H4 (cell line): ENCODE measurements around the gene SGCD. TPM values are rescaled to one million over a fixed set of nuclear protein-coding genes. Genes with fewer than 3 reads are reported as not detected.

Experiments used
- DNase-seq: peaks from one replicate; pipeline ENCODE4 v3.0.0-alpha.2; 2015; ENCODE audit warnings: low spot score
- total RNA-seq: library from RNA; depleted of rRNA; stranded (reverse); fragments of >200 nt; shearing (Covaris generic); gene quantifications from 2 replicates; pipeline ENCODE4 v1.2.3, GENCODE V29; 2014

Gene SGCD
- total RNA-seq, 1 experiment from 2014 or later, result 0.12 TPM

DNA sequence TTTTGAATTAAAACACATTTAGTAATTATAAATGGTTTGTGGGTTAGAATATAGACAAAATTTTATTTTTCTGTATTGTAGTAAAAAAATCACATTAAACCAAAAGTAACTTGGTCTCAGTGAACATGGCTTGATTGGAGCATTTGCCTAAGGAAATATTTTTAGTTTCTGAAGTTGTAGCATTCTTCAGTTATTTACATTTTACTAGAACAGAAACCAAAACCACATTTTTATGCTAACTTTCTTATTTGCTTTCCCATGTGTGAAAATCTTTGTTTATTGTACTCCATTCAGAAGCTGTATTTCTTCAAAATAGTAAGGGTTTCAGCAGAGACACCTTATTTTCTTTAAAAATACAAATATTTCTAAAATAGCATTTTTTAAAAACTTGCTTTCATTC, 129.9 kb downstream of the SGCD start:
- DNase-seq, result no peak

DNA sequence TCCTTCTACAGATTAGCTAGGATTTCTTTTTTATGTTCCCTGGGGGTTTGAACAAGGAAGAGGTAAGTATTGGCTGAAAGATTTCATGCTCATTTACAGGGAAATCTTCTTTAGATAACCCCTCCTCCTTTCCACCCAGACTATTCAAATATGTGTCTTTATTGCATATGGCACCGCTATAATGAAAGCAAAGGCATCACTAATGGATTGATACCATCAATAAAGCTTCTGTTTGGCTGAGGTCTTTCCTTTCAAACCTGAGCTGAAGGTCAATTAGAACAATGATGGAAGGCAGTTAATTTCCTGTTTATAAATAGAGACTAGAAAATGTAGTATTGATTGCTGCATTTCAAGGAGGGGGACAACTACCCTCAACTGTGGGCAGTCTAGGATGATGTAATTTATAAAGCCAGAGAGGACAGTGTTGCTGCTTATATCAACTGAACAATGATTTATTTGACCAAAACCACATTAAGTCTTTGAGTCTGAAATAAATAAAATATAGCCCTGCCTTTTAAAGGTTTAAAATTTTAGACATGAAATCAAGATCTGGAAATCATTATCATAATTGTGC, 132.9 kb downstream of the SGCD start:
- DNase-seq, result no peak

DNA sequence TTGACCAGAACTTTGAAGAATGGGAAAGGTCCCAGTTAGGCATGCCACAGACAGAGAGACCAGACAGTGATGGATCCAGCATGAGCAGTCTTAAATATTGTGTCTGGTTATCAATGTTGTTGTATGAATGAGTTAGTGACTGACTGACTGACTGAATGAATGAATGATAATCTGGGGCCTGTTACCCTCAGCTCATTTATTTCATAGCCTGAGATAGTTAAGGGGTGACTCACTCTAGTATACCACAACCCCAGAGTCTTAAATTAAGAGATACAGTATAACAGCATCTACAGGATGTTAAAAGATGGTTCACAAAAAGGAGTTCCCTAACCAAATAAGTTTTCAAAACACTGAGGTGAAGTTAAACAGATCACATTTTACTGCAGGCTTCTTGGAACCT, 133.5 kb downstream of the SGCD start:
- DNase-seq, result no peak

DNA sequence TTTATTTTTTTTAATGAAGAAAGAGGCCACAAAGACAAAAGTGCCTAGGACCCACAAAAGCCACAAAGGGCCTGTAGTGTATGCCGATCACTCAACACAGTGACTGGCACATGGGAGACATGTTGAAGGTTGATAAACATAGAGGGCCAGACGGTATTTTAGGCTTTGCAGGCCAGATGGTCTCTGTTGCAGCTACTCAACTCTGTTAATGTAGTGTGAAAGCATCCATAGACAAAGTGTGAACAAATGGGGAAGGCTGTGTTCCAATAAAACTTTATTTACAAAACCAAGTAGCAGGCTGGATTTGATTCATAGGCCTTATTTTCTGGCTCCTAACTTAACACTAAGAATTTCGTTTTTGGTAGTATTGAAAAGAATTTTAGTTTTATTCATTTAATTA, 139.9 kb downstream of the SGCD start:
- no peak for DNase-seq

DNA sequence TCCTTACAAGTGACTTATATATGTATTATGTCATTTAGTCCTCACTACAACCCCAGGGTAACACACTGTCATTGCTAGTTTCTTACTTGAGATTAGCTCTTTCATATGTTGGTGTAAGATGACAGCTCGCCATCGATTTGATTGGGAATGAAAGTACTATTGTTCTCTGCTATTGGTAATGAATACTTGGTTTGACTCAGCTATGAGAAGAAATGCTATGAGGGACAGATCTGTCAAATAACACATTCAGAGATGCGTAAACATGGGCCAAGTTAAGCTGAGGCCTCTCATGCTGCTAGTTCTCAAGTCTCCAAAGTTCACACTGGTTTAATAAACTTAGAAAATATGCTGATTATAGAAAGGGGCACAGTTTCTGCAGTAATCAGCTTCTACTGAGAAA, 142.7 kb downstream of the SGCD start:
- no peak for DNase-seq

DNA sequence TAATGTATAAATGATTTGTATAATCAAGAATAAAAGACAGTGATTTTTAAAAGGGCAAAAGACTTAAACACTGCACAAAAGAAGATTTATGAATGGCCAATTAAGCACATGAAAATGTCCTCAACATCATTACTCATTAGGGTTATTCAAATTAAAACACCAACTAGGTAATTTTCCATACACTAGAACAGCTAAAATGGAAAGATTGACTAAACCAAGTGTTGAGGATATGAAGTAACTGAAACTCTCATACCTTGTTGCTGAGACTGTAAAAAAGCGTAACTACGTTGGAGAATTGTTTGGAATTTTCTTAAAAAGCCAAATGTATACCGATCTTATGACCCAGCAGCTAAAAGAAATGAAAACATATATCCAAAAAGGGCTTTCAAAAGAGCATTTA, 144.9 kb downstream of the SGCD start:
- no peak for DNase-seq

DNA sequence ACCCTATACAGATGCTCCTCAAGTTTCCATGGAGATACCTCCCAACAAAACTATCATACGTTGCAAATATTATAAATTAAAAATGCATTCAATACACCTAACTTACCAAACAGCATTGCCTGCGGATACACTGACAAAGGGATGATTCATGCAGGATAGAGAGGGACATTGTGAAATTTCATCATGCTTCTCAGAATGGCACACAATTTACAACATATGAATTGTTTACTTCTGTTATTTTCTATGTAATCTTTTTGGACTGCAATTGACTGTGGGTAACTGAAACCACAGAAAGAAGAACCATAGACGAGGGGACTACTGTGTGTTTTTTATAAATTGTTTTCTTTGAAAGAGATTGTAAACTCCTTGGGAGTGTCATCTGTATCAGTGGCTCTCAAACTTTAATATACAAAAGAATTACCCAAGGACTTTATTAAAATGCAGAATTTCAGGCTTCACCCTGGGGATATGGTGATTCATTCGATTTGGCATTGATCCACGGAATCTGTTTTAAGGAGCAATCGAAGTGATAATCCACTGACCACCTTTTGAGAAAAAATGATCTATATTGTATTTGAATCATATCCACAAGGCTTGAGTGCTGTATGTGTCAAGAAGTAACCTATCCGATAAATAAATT, 146.4 kb downstream of the SGCD start:
- peak; percentile 4 for DNase-seq

DNA sequence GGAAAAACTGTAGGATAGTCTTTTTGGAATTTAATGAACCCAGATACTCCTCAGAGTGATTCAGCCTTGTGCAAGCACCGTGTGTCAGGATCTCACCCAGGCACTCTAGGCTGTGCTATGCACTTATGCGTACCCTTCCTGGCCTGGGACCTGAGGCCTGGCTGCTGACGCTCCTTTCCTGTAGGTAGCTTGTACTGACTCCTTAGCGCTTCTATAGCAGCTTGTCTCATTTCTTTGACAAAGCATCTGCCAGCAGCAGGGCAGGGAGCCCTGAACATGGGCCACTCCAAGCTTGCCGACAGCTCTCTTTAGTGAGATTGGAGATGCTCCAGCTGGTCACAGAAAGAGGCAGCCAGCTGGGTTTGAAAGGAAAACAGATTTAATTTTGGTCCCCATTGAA, 147.3 kb downstream of the SGCD start:
- no peak for DNase-seq

DNA sequence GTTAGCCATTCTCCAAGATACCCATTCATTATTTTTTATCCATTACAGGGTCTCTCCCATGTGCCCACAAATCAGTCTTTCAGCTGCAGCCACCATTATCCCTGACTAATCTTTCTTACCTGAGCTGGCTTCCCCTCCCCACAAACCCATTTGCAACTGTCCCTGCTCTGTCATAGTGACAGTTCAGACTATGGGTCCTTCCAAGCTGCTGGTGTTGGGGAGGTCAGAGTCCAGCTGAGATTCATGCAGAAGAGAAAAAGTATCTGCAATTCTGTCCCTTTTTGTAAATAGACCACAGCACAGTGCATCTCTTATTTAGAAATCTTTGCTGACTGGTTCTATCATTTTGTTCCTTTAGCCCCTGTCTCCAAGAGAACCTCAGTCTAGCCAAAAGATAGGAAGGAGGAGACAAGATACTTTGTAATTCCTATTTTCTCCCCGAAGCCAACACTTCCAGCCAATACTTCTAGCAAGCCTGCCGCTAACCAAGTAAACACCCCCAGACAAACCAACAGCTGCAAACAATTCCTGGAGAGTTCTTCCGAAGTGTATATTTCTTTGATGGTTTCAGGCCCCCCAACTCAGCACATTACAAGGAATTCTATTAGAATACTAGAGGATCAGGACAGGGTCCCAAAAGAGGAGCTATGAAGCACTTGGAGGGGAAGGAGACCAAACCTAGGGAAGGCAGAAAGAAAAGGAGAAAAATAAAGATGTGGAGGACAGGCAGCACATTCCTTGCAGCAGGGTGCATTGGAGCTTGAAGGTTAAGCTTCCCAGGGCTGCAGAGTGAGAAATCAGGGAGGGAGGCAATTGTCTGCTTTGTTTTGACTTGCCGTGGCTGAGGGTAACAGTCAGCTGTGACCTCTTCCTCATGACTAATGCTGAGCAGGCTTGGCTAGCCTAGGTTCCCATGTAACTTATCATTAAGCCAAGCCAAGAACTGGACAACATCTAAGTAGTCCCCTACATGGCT, 148.5 kb downstream of the SGCD start:
- DNase-seq, result peak; percentile 5

DNA sequence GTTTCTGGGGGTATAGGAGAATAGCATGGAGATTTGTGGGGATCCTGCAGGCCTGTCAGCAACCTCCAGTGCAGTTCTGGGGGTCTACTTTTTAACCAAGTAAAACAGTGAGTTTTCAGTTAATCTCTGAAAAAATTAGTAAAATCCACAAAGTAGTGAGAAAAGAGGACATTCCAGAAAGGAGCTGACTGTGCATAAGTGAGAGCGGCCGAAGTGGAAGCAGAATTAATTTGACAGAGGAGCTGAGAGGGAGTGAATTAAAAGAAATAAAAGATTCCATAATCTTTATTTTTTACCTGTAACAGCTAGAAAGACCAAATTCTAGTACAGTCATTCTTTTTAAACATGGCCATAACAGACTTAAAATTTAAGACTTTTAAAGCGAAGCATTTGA, 149.2 kb downstream of the SGCD start:
- DNase-seq, result no peak

DNA sequence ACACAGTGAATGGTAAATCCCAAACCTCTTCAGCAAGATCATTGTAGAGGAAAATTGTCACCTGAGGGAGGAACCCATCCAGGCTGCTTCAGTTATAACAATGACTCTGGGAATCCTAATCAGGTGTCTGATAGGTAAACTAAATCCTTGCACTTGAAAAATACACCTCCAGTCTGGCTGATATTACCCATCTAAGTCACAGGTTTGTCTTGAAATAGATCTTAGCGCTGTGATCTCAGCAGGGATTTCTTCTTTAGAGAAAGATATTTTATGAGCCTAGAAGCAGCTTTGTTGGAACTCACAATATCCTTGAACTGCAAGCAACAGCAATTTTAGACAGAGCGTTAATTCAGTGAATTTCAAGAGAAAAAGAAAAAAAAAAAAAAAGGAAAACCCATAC, 149.7 kb downstream of the SGCD start:
- no peak for DNase-seq

DNA sequence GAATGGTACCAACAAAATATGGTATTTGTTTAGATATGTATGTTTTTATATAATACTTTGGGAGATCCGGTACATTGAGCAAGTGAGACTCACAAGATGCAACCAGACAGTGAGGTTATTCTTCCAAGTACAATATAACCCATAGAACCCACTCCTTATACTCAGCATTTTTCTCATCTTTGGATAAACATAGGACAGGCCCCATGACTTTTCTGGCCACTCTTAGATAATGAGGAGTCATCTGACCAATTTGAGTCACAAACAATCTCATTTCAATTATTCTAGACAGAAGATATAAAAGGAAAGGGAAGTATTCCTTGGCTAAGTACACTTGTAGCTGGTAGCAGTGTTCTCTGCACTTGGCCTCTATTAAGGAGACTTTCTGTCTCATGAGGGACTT, 150.2 kb downstream of the SGCD start:
- no peak for DNase-seq

DNA sequence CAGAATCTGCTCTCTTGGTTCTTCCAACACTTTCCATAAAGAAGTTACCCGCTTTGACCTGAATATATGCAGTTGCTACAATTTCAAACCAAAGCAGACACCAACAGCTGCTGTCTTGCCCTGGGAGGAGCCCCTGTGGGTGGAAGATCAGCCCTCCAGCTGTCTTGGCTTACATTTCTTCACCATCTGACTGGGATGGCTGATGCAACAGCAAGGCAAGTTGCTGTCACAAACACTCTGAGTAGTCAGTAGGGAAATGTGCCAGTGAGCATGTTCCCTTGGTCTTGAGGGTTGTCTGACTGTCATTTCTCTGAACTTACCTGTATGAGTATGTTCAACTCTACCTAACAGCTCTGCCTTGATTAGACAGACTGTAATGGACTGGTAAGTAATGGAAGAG, 152.9 kb downstream of the SGCD start:
- peak; percentile 4 for DNase-seq

DNA sequence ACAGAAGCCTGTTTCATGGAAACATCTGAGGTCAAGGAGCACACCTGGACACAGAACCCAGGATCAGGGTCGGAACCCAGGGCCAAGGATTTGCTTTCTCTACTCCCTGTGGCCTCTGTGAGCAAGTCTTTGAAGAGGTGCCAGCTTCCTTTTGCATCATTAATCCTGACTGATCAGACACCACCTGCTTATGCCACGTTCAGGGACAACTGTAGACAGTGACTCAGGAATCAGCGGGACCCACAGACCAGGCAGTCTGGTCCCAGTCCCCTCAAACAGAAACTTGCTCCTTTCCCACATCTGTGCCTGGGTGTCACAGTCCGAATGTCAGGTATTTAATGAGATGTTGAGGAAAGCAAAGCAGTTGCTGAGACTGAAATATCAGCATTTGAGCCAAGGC, 154.8 kb downstream of the SGCD start:
- no peak for DNase-seq

DNA sequence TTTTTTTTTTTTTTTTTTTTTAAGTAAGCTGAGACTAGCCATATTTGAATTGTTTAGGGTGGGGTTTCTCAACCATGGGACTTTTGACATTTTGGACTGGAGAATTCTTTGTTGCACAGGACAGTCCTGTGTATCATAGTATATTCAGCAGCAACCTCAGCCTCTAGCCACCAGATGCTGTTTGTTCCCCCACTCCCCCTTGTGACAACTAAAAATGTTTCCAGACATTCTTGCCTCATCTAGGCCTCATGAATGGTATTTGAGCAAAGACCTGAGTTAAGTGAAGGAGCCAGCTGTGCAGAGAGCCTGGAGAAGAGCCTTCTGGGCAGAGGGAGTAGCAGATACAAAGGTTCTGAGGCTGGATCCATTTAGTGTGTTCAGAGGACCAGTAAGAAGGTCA, 155.9 kb downstream of the SGCD start:
- no peak for DNase-seq

DNA sequence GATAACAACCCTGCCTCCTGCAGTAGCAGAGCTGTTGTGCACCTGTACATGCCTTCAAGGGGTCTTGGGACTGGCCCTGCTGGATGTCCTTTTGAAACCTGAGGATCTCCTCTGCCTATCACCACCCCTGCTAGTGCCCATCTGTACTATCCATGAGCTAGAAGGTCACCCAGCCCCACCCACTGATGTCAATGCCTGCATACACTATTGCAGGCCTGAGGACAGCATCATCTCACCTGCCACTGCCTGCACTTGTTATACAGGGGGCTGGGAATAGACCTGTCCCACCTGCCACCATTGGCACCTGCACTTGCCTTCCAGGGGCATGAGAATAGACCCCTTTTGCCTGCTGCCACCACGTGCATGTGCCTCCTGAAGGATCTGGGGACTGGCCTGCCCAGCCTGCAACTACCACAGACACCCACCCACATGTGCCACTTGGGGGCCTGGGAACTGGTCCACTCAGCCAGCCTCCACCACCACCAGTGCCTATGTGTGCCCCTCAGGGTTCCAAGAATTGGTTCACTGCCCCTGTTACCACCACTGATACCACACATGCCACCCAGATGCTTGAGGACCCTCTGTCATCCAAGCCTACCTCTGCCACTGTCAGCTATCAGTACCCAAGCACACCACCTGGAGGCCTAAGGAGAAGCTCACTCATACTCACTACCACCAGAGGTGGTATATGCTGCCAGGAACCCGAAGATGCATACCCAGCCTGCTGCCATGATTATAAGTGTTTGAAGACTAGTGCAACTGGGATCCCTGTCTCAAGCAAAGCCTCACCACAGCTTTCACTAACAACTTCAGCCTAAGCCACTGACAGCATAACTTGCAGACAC, 159.7 kb downstream of the SGCD start:
- no peak for DNase-seq

DNA sequence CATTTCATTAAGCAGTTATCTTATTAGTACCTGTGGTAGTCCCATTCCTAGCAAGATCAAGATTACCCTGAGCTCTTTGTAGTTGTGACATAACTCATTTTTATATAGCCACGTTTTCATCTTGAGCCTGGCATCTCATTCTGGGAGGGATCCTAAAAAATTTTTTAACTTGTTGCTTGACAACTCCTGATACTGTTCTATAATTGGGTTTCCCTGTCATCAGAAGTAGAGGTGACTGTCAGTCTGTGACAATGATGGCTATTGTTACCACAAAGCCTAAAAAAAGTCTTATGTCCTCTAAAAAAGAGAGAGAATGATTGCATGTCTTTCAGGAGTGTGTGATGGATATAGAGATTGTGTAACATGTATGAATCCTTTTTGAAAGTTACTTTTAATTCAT, 164.8 kb downstream of the SGCD start:
- no peak for DNase-seq

DNA sequence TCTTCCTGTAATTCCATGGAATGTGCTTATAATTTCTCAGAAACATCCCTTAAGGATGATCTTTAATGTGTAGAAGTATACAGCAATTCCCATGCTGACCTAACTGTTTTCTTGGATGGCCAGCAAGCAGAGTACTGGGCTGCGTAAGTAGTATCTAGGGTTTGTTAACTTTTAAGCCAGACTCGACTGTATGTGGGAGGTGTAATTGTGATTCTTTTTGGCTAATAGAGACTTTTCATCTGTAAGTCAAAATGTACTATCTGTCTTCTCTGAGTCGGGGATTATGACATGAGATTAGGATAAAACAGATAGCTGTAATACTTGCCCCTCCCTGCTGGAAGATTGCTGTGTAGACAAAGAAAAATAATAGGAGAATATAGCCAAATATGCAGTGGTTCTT, 169.3 kb downstream of the SGCD start:
- no peak for DNase-seq

DNA sequence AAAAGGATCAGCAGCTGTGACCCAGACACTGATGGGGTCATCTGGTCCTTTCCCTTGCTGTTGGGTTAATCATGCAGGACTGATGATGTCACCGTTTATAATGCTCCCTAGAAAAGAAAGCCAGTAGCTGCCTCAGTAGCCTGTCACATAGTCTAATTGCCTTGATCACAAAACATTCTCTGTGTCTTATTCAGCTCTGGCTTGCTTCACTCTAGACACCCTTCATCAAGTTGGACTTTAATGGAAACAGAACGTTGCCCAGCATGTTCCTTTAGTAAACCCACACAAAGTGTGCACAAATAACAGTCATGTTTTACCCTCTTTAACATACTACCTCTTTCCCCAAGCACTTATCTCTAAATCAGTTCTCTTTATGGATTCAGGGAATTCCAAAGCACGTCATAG, 170.8 kb downstream of the SGCD start:
- no peak for DNase-seq

DNA sequence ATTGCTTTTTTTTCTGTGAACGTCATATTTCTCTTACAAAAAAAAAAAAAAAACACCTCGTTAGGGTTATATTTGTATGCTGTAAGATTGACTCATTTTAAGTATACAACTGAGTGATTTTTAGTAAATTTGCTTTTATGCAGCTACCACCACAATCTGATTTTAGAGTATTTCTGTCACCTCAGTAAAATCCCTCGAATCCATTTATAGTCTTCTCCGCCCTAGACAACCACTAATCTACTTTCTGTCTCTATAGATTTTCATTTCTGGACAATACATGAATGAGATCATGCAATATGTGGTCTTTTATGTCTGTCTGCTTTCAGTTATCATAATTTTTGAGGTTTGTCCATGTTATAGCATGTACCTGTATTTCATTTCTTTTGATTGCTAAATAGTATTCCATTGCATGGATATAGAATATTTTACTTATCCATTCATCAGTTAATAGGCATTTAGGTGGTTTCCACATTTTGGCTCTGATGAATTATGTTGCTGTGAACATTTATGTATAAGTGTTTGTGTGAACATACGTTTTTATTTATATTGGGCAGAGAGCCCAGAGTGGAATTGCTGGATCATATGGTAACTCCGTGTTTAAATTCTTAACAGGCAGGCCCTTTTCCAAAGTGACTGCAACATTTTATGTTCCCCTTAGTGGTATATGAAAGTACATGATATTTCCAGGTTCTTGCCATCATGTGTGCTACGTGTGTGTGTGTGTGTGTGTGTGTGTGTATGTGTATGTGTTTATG, 171.4 kb downstream of the SGCD start:
- no peak for DNase-seq

DNA sequence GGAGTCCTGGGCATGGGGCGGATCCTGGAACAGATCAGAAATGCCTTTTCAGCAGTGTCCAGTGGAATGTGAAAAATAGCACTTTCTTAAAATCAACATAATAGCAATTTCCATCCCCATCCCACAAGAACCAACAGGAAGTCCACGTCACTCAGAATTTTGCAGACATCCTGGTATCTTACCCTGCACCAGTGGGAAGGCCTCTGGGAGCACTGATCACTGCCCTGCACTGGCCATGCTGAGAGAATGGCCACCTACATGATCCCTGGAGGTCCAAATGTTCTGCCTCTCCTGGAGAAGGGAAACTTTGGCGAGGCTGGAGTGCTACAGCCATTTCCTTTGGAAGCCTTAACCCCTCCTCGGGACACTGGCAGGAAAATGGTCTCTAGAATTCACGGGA, 173.8 kb downstream of the SGCD start:
- DNase-seq, result no peak
